Measurements from ENCODE around the gene AFMID. TPM values are rescaled to one million over a fixed set of nuclear protein-coding genes. Genes with fewer than 3 reads are reported as not detected.

The AFMID gene
- total RNA-seq, 1 experiment from 2014 or later: 45.1 TPM

DNA sequence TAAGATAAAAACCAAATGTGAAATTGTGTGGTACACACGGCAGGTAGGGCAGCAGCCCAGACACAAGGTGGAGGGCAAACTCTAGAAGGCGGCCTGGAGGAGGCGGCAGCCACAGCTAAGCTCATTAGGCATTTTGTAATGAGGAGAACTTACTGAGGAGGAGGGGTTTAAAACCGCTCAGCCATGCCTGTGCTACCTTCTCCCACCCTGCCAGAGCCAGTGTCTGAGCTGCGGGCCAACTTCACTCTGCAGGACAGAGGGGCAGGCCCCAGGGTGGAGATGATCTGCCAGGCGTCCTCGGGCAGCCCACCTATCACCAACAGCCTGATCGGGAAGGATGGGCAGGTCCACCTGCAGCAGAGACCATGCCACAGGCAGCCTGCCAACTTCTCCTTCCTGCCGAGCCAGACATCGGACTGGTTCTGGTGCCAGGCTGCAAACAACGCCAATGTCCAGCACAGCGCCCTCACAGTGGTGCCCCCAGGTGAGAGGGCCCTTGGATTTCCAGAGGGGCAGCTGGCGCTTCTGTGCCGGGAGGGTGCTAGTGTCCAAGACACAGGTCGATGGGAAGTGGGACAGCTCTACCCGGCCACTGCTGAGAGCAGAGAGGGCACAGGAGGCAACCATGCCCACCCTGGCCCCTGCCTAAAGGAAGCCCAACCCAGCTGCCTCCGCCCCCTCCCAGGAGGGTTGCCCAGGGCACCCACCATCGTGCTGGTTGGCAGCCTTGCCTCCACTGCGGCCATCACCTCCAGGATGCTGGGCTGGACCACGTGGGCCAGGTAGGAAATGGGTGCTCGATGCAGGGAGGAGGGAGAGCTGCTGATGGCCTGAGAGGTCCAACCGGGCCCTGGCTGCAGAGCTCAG, 23.0 kb upstream of the AFMID start:
- POLR2A ChIA-PET: no interaction called here
- no peak overlapping the region for H3K27ac Mint-ChIP-seq
- no peak for DNase-seq (ENCODE audit: low spot score)

DNA sequence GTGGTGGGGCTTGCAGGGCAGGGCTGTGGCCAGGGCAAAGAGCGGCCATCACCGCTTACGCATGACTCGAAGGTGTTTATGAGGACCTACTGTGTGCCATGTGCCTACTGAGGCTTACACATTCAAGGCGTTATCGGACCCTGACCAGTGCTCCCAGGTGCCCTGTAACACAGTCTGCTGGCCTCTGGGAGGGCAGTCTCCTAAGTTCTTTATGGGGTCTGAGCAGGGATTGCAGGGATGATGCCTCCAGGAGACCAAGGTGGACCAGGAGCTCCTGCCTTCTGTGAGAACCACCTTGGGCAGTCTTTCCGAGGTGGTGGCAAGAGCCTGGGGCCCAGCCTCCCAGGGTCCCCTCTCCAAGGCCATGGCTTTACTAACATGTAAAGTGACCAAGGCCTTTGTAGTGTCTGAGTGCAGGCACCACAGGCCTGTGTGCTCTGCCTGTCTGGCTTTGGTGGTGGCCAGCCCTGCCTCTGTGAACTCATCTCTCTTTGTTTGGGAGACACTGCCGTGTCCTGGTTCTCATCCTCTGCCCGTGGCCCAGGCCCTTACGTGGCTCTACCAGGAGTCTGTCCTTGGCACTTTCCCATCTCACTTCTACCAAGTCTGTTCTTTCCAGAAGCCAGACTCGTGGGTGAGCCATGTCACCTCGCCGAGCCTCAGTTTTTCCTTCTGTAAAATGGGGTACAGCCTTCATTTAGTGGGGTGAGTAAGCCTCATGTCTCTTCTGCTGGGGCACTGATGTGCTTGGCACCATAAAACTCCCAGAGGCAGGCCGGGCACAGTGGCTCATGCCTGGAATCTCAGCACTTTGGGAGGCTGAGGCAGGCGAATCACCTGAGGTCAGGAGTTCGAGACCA, 22.2 kb upstream of the AFMID start:
- Mint-ChIP-seq H3K4me3 (no peak overlapping the region), H3K9me3 (no peaks in the 10 kb centered on the region), H3K4me1 (peaks cover 14% of the 10 kb centered on the region), H3K27me3 (ENCODE audit: low read depth) (no peaks in the 10 kb centered on the region), H3K27ac (no peak overlapping the region), H3K36me3 (no peaks in the 10 kb centered on the region)
- ChIA-PET POLR2A (no interaction called here), CTCF (interaction anchor here (1.0 kb wide), 1 partner anchor 22 kb away, joined by 3 read pairs; the partner anchor contains the start of genes AFMID and TK1)
- no peak for ATAC-seq
- DNase-seq (ENCODE audit: low spot score): no peak
- no peak for TF ChIP-seq MXD4 (CRISPR knock-in tag; IDR thresholded peaks at IDR 0.05; ENCODE audit: borderline replicate concordance)
- no peak for TF ChIP-seq CBFB (CRISPR knock-in tag; IDR thresholded peaks at IDR 0.05; ENCODE audit: low read depth)
- no peak for TF ChIP-seq TEAD1 (CRISPR knock-in tag; IDR thresholded peaks at IDR 0.05)
- TF ChIP-seq ZNF671 (CRISPR knock-in tag; IDR thresholded peaks at IDR 0.05): no peak
- TF ChIP-seq GTF2I (CRISPR knock-in tag; conservative IDR thresholded peaks at IDR 0.05): no peak
- TF ChIP-seq, protein P1, sequence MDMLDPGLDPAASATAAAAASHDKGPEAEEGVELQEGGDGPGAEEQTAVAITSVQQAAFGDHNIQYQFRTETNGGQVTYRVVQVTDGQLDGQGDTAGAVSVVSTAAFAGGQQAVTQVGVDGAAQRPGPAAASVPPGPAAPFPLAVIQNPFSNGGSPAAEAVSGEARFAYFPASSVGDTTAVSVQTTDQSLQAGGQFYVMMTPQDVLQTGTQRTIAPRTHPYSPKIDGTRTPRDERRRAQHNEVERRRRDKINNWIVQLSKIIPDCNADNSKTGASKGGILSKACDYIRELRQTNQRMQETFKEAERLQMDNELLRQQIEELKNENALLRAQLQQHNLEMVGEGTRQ (CRISPR knock-in tag; IDR thresholded peaks at IDR 0.05): no peak
- TF ChIP-seq GRHL2 (CRISPR knock-in tag; IDR thresholded peaks at IDR 0.05; ENCODE audit: insufficient replicate concordance, severe bottlenecking): no peak
- TF ChIP-seq IRF2 (CRISPR knock-in tag; IDR thresholded peaks at IDR 0.05; ENCODE audit: borderline replicate concordance, low read depth): no peak
- no peak for TF ChIP-seq ELF4 (CRISPR knock-in tag; IDR thresholded peaks at IDR 0.05; ENCODE audit: low read depth)

More for the DNA sequence above, 23.0 kb upstream of the AFMID start:
- no peaks in the 10 kb centered on the region for H3K9me3 Mint-ChIP-seq
- no peaks in the 10 kb centered on the region for H3K27me3 Mint-ChIP-seq (ENCODE audit: low read depth)
- H3K4me3 Mint-ChIP-seq: no peak overlapping the region
- ATAC-seq: no peak
- H3K4me1 Mint-ChIP-seq: peaks cover 8% of the 10 kb centered on the region; the same call in 1 of the 2 replicates
- CTCF ChIA-PET: interaction anchor here (0.6 to 1.2 kb wide), 6 partner anchors 11 to 48 kb away, joined by 3 to 4 read pairs (median 3); partner anchors contain the start of genes AFMID and TK1
- H3K36me3 Mint-ChIP-seq: no peaks in the 10 kb centered on the region
- TF ChIP-seq HMGA2 (CRISPR knock-in tag; IDR thresholded peaks at IDR 0.05) (no peak), NR1H2 (CRISPR knock-in tag; IDR thresholded peaks at IDR 0.05) (no peak)
- TF ChIP-seq, protein P2, sequence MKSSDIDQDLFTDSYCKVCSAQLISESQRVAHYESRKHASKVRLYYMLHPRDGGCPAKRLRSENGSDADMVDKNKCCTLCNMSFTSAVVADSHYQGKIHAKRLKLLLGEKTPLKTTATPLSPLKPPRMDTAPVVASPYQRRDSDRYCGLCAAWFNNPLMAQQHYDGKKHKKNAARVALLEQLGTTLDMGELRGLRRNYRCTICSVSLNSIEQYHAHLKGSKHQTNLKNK (CRISPR knock-in tag; IDR thresholded peaks at IDR 0.05): no peak

DNA sequence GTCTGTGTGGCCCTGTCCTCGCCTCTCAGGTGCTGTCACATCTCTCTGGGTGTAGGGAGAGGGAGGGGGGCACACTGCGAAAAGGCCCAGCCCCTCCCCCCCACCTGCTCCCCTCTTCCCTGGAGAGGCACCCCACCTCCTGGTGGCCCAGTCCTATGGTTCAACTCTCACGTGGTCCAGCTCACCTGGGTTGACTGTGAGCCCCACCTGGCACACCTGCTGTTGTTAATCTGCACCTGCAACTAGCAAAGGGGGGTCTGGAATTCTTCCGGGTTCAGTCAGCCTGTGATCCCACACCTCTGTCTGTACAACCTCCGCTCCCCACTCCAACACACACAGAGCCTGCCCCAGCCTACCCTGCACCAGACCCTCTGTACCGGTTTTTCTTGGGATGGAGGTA, 20.7 kb upstream of the AFMID start:
- ATAC-seq (no peak), DNase-seq (ENCODE audit: low spot score) (no peak)
- CTCF ChIA-PET: interaction anchor here (0.6 to 2.2 kb wide), 6 partner anchors 9 to 398 kb away, joined by 3 to 17 read pairs (median 4); no protein-coding TSS in a partner anchor
- Mint-ChIP-seq H3K27ac (no peak overlapping the region), H3K36me3 (no peaks in the 10 kb centered on the region), H3K9me3 (no peaks in the 10 kb centered on the region), H3K4me1 (peaks cover 17% of the 10 kb centered on the region), H3K4me3 (no peak overlapping the region), H3K27me3 (ENCODE audit: low read depth) (no peaks in the 10 kb centered on the region)
- no peak for TF ChIP-seq ZSCAN18 (CRISPR knock-in tag; IDR thresholded peaks at IDR 0.05)
- peak; percentile 88 for TF ChIP-seq ZNF423 (CRISPR knock-in tag; IDR thresholded peaks at IDR 0.05)
- POLR2A ChIA-PET: interaction anchor here (0.6 kb wide), 1 partner anchor 29 kb away, joined by 3 read pairs; no protein-coding TSS in a partner anchor
